Liver (tissue), 3 donors: Measurements from ENCODE around the gene SMOC2.

Experiments
- ATF3 ChIP-seq: IDR thresholded peaks from 2 replicates; pipeline ENCODE4 v1.6.1; 2016; ENCODE audit warnings: antibody characterized with exemption
- CTCF ChIP-seq: fragments of 150-350 bp; IDR thresholded peaks from 2 replicates; pipeline ENCODE4 v1.5.1; 2017; ENCODE audit warnings: improper control_type of control experiment, low read depth, low read length; ENCODE audit not compliant: missing input control
- GABPA ChIP-seq, 2 donors: IDR thresholded peaks in 1 of 2; conservative IDR thresholded peaks in 1 of 2; 2 replicates each; pipeline ENCODE4 v1.6.1; 2016; ENCODE audit warnings: antibody characterized with exemption in 2 of 2, mild to moderate bottlenecking in 1 of 2, moderate library complexity in 1 of 2
- HNF4A ChIP-seq, 2 donors: conservative IDR thresholded peaks; 2 replicates each; pipeline ENCODE4 v1.6.1; 2016; ENCODE audit warnings: antibody characterized with exemption in 2 of 2, mild to moderate bottlenecking in 2 of 2
- JUND ChIP-seq, 2 donors: IDR thresholded peaks; 2 replicates each; pipeline ENCODE4 v1.6.1; 2016; ENCODE audit warnings: antibody characterized with exemption in 2 of 2
- MAX ChIP-seq: IDR thresholded peaks from 2 replicates; pipeline ENCODE4 v1.6.1; 2016; ENCODE audit warnings: antibody characterized with exemption
- NR2F2 ChIP-seq: IDR thresholded peaks from 2 replicates; pipeline ENCODE4 v1.6.1; 2016; ENCODE audit warnings: antibody characterized with exemption
- RAD21 ChIP-seq, 2 donors: IDR thresholded peaks; 2 replicates each; pipeline ENCODE4 v1.6.1; 2016; ENCODE audit warnings: antibody characterized with exemption in 2 of 2, mild to moderate bottlenecking in 2 of 2
- REST ChIP-seq: IDR thresholded peaks from 2 replicates; pipeline ENCODE4 v1.6.1; 2016; ENCODE audit warnings: antibody characterized with exemption, mild to moderate bottlenecking
- RXRA ChIP-seq, 2 donors: IDR thresholded peaks; 2 replicates each; pipeline ENCODE4 v1.6.1; 2017 to 2018; ENCODE audit warnings: antibody characterized with exemption in 2 of 2, mild to moderate bottlenecking in 1 of 2
- SP1 ChIP-seq: IDR thresholded peaks from 2 replicates; pipeline ENCODE4 v1.6.1; 2018; ENCODE audit warnings: antibody characterized with exemption, mild to moderate bottlenecking
- TAF1 ChIP-seq: conservative IDR thresholded peaks from 2 replicates; pipeline ENCODE4 v1.6.1; 2016; ENCODE audit warnings: antibody characterized with exemption, mild to moderate bottlenecking
- YY1 ChIP-seq: IDR thresholded peaks from 2 replicates; pipeline ENCODE4 v1.6.1; 2016; ENCODE audit warnings: antibody characterized with exemption, mild to moderate bottlenecking
- TF ChIP-seq, protein P1 (sequence below): IDR thresholded peaks from 2 replicates; pipeline ENCODE4 v1.6.1; 2016; ENCODE audit warnings: antibody characterized with exemption
- donor health status: healthy.
- donor health status: healthy.

GRCh38 chr6:168533414-168533813 lies 92.4 kb downstream of the SMOC2 start:
- TF ChIP-seq CTCF: no peak
- TF ChIP-seq REST: no peak
- no peak for TF ChIP-seq RAD21 (IDR thresholded peaks at IDR 0.05)
- no peak for TF ChIP-seq SP1
- TF ChIP-seq YY1: no peak
- no peak for TF ChIP-seq JUND (IDR thresholded peaks at IDR 0.05)
- TF ChIP-seq MAX: no peak
- TF ChIP-seq TAF1: no peak
- TF ChIP-seq ATF3: no peak
- no peak for TF ChIP-seq NR2F2
- TF ChIP-seq HNF4A (conservative IDR thresholded peaks at IDR 0.05): no peak
- TF ChIP-seq, protein P1, sequence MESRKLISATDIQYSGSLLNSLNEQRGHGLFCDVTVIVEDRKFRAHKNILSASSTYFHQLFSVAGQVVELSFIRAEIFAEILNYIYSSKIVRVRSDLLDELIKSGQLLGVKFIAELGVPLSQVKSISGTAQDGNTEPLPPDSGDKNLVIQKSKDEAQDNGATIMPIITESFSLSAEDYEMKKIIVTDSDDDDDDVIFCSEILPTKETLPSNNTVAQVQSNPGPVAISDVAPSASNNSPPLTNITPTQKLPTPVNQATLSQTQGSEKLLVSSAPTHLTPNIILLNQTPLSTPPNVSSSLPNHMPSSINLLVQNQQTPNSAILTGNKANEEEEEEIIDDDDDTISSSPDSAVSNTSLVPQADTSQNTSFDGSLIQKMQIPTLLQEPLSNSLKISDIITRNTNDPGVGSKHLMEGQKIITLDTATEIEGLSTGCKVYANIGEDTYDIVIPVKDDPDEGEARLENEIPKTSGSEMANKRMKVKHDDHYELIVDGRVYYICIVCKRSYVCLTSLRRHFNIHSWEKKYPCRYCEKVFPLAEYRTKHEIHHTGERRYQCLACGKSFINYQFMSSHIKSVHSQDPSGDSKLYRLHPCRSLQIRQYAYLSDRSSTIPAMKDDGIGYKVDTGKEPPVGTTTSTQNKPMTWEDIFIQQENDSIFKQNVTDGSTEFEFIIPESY: no peak
- no peak for TF ChIP-seq GABPA (IDR thresholded peaks at IDR 0.05 in 1 of 2, conservative IDR thresholded peaks at IDR 0.05 in 1 of 2)
- TF ChIP-seq RXRA (IDR thresholded peaks at IDR 0.05): no peak
